Thoracic aorta (tissue), 2 donors: ENCODE data around the gene PPIF. TPM values are rescaled to one million over a fixed set of nuclear protein-coding genes. Genes with fewer than 3 reads are reported as not detected.
"Not testable (repeated sequence)": the region's sequence is repeated elsewhere in the genome, so short reads cannot be mapped to it uniquely, and the experiment has no call there.

Experiments used
- ATAC-seq: fragments of 150-250 bp; one replicate; pipeline ENCODE4 v1.8.0; 2017; ENCODE audit warnings: low read depth; ENCODE audit not compliant: insufficient number of reproducible peaks, low FRiP score
- DNase-seq: peaks from one replicate; pipeline ENCODE4 v3.0.0-alpha.2; 2020; ENCODE audit warnings: low spot score
- H3K27ac ChIP-seq, 2 donors: fragments of 200-600 bp; sonication (generic); 1 replicate in 1 of 2; 2 replicates in 1 of 2; pipeline ENCODE4 v1.5.1; 2016; ENCODE audit warnings: mild to moderate bottlenecking in 2 of 2, moderate library complexity in 2 of 2
- H3K27me3 ChIP-seq: fragments of 200-600 bp; sonication (generic); replicated peaks from 2 replicates; pipeline ENCODE4 v1.6.0; 2016; ENCODE audit warnings: mild to moderate bottlenecking; ENCODE audit not compliant: insufficient read depth
- H3K36me3 ChIP-seq: fragments of 200-600 bp; sonication (generic); one replicate; pipeline ENCODE4 v1.5.1; 2016
- H3K4me1 ChIP-seq, 2 donors: fragments of 200-600 bp; sonication (generic); 1 replicate in 1 of 2; 2 replicates in 1 of 2; pipeline versions ENCODE4 v1.5.1 to v1.6.0; 2016; ENCODE audit warnings: low read depth in 2 of 2, mild to moderate bottlenecking in 1 of 2; ENCODE audit not compliant: control insufficient read depth in 1 of 2
- H3K4me3 ChIP-seq: fragments of 200-600 bp; sonication (generic); 2 replicates; pipeline ENCODE4 v1.5.1; 2016; ENCODE audit warnings: mild to moderate bottlenecking
- H3K9me3 ChIP-seq: fragments of 200-600 bp; sonication (generic); 2 replicates; pipeline ENCODE4 v1.5.1; 2016
- CTCF ChIP-seq: fragments of 200-600 bp; sonication (generic); IDR thresholded peaks from one replicate; pipeline ENCODE4 v1.5.1; 2019; ENCODE audit warnings: antibody characterized with exemption
- total RNA-seq, 2 donors: library from RNA; depleted of rRNA; stranded (reverse); fragments of >200 nt; gene quantifications; one replicate each; pipeline versions ENCODE4 v1.1.0 to v1.2.3, GENCODE V29; 2016

Gene PPIF
- total RNA-seq, 2 donors from 2014 or later: 5.7 to 44.2 TPM

GRCh38 chr10:79335094-79335469 lies 12.2 kb upstream of the PPIF start:
- no peak for DNase-seq
- H3K4me1 ChIP-seq: peaks cover 0 to 14% of the 10 kb centered on the region in 2 donors
- no peaks in the 10 kb centered on the region for H3K36me3 ChIP-seq
- TF ChIP-seq CTCF: no peak
- ATAC-seq: no peak
- H3K27me3 ChIP-seq: no peaks in the 10 kb centered on the region
- no peak overlapping the region for H3K4me3 ChIP-seq
- H3K9me3 ChIP-seq: no peaks in the 10 kb centered on the region
- H3K27ac ChIP-seq: no peak overlapping the region

GRCh38 chr10:79335470-79336235 lies 11.6 kb upstream of the PPIF start:
- no peak for TF ChIP-seq CTCF
- ATAC-seq (no peak), DNase-seq (no peak)
- Histone ChIP-seq H3K27ac (no peak overlapping the region), H3K27me3 (no peaks in the 10 kb centered on the region), H3K9me3 (no peaks in the 10 kb centered on the region), H3K36me3 (no peaks in the 10 kb centered on the region), H3K4me3 (no peak overlapping the region), H3K4me1 (peaks cover 0 to 14% of the 10 kb centered on the region in 2 donors)

GRCh38 chr10:79336276-79336675 lies 11.0 kb upstream of the PPIF start:
- Histone ChIP-seq H3K36me3 (no peaks in the 10 kb centered on the region), H3K27ac (no peak overlapping the region), H3K4me3 (no peak overlapping the region), H3K4me1 (peaks cover 0 to 14% of the 10 kb centered on the region in 2 donors), H3K27me3 (no peaks in the 10 kb centered on the region), H3K9me3 (no peaks in the 10 kb centered on the region)
- ATAC-seq (no peak), DNase-seq (no peak)
- TF ChIP-seq CTCF: no peak

- no peaks in the 10 kb centered on the region for H3K9me3 ChIP-seq
- H3K4me1 ChIP-seq: peaks cover 0 to 14% of the 10 kb centered on the region in 2 donors
- no peak overlapping the region for H3K4me3 ChIP-seq
- no peak overlapping the region for H3K27ac ChIP-seq
- no peaks in the 10 kb centered on the region for H3K27me3 ChIP-seq
- no peaks in the 10 kb centered on the region for H3K36me3 ChIP-seq
- ATAC-seq: no peak
- DNase-seq: no peak
- TF ChIP-seq CTCF: no peak
These were observed 10.5 kb upstream of the PPIF start for GRCh38 chr10:79336739-79337138.

GRCh38 chr10:79337783-79338469 lies 9.3 kb upstream of the PPIF start:
- DNase-seq, ATAC-seq, H3K4me3 ChIP-seq, H3K36me3 ChIP-seq, H3K27me3 ChIP-seq, H3K9me3 ChIP-seq, H3K27ac ChIP-seq: not testable (repeated sequence)
- H3K4me1 ChIP-seq: peaks cover 0 to 14% of the 10 kb centered on the region in 2 donors
